WTC11 (cell line): ENCODE data around the gene ID3. TPM values are rescaled to one million over a fixed set of nuclear protein-coding genes. Genes with fewer than 3 reads are reported as not detected.
A peak's percentile ranks its signal among the peaks of the same experiment; 100 is the strongest.

Source experiments
- ATAC-seq: fragments of 200-7000 bp; cut with Tn5 transposase; 2 replicates; pipeline ENCODE4 v1.10.0; 2021; ENCODE audit warnings: mild to moderate bottlenecking, moderate library complexity
- CTCF ChIA-PET: fragments of 300-600 bp; sonication (Branson Sonifier 250); formaldehyde crosslinking; loops from one replicate; lab custom pipeline; 2021; ENCODE audit warnings: antibody characterized with exemption; lab: Charles Lee
- POLR2A ChIA-PET: fragments of 350-600 bp; sonication (Branson Sonifier 250); formaldehyde crosslinking; loops from one replicate; lab custom pipeline; 2021; ENCODE audit warnings: antibody characterized with exemption; lab: Charles Lee
- DNase-seq: peaks from one replicate; pipeline ENCODE4 v3.0.0; 2021; ENCODE audit warnings: low spot score
- H3K27ac Mint-ChIP-seq: 2 replicates; pipeline ENCODE4 v1.8.0; 2021; ENCODE audit warnings: mixed read lengths
- H3K27me3 Mint-ChIP-seq: 2 replicates; pipeline ENCODE4 v1.8.0; 2021; ENCODE audit warnings: low read depth, mild to moderate bottlenecking, moderate library complexity, mixed read lengths
- H3K36me3 Mint-ChIP-seq: 2 replicates; pipeline ENCODE4 v1.8.0; 2021; ENCODE audit warnings: mixed read lengths
- H3K4me1 Mint-ChIP-seq: 2 replicates; pipeline ENCODE4 v1.8.0; 2022; ENCODE audit warnings: mixed read lengths
- H3K4me3 Mint-ChIP-seq: 2 replicates; pipeline ENCODE4 v1.8.0; 2021; ENCODE audit warnings: mild to moderate bottlenecking, moderate library complexity, mixed read lengths
- H3K9me3 Mint-ChIP-seq: 2 replicates; pipeline ENCODE4 v1.8.0; 2021; ENCODE audit warnings: mixed read lengths
- AFF4 ChIP-seq: sonication (generic); formaldehyde crosslinking; IDR thresholded peaks from 2 replicates; pipeline ENCODE4 v1.8.1; 2023; ENCODE audit warnings: mild to moderate bottlenecking, missing genetic modification reagents, borderline replicate concordance
- AR ChIP-seq: fragments of 250-450 bp; sonication (Bioruptor Pico); IDR thresholded peaks from 2 replicates; pipeline ENCODE4 v1.9.0; 2021; ENCODE audit warnings: mild to moderate bottlenecking
- ATF1 ChIP-seq: sonication (generic); formaldehyde crosslinking; IDR thresholded peaks from 2 replicates; pipeline ENCODE4 v1.8.1; 2023; ENCODE audit warnings: mild to moderate bottlenecking, moderate library complexity, missing genetic modification reagents
- EMX1 ChIP-seq: fragments of 250-450 bp; sonication (Bioruptor Pico); IDR thresholded peaks from 2 replicates; pipeline ENCODE4 v1.8.0; 2021; ENCODE audit warnings: mild to moderate bottlenecking
- ERG ChIP-seq: fragments of 250-450 bp; sonication (Bioruptor Pico); IDR thresholded peaks from 2 replicates; pipeline ENCODE4 v1.8.0; 2021; ENCODE audit warnings: mild to moderate bottlenecking
- ESRRA ChIP-seq: sonication (generic); formaldehyde crosslinking; IDR thresholded peaks from 2 replicates; pipeline ENCODE4 v1.8.1; 2022; ENCODE audit warnings: mild to moderate bottlenecking, missing genetic modification reagents, borderline replicate concordance
- IRF1 ChIP-seq: sonication (generic); formaldehyde crosslinking; IDR thresholded peaks from 2 replicates; pipeline ENCODE4 v1.8.0; 2023; ENCODE audit warnings: missing genetic modification reagents
- NFATC4 ChIP-seq: fragments of 250-450 bp; sonication (Bioruptor Pico); IDR thresholded peaks from 2 replicates; pipeline ENCODE4 v1.9.0; 2021; ENCODE audit warnings: mild to moderate bottlenecking
- PREB ChIP-seq: sonication (generic); formaldehyde crosslinking; IDR thresholded peaks from 2 replicates; pipeline ENCODE4 v1.8.1; 2022; ENCODE audit warnings: mild to moderate bottlenecking, missing genetic modification reagents, moderate library complexity, borderline replicate concordance
- PRRX2 ChIP-seq: fragments of 250-450 bp; sonication (Bioruptor Pico); IDR thresholded peaks from 2 replicates; pipeline ENCODE4 v1.8.0; 2021; ENCODE audit warnings: mild to moderate bottlenecking
- SP1 ChIP-seq: sonication (generic); formaldehyde crosslinking; conservative IDR thresholded peaks from 2 replicates; pipeline ENCODE4 v1.8.1; 2022; ENCODE audit warnings: missing genetic modification reagents
- TP53 ChIP-seq: sonication (generic); formaldehyde crosslinking; IDR thresholded peaks from 2 replicates; pipeline ENCODE4 v1.8.1; 2023; ENCODE audit warnings: mild to moderate bottlenecking, missing genetic modification reagents
- ZNF121 ChIP-seq: sonication (generic); formaldehyde crosslinking; IDR thresholded peaks from 2 replicates; pipeline ENCODE4 v1.8.0; 2023; ENCODE audit warnings: missing genetic modification reagents
- ZNF232 ChIP-seq: sonication (generic); formaldehyde crosslinking; IDR thresholded peaks from 2 replicates; pipeline ENCODE4 v1.8.0; 2022; ENCODE audit warnings: mild to moderate bottlenecking, missing genetic modification reagents
- ZNF416 ChIP-seq: fragments of 250-450 bp; sonication (Bioruptor Pico); IDR thresholded peaks from 2 replicates; pipeline ENCODE4 v1.9.0; 2021; ENCODE audit warnings: mild to moderate bottlenecking, inconsistent platforms
- ZNF425 ChIP-seq: fragments of 250-450 bp; sonication (Bioruptor Pico); conservative IDR thresholded peaks from 2 replicates; pipeline ENCODE4 v1.9.0; 2021; ENCODE audit warnings: mild to moderate bottlenecking
- ZNF532 ChIP-seq: fragments of 250-450 bp; sonication (Bioruptor Pico); IDR thresholded peaks from 2 replicates; pipeline ENCODE4 v1.9.0; 2021; ENCODE audit warnings: mild to moderate bottlenecking, borderline replicate concordance
- ZNF671 ChIP-seq: fragments of 250-450 bp; sonication (Bioruptor Pico); IDR thresholded peaks from 2 replicates; pipeline ENCODE4 v1.8.0; 2021; ENCODE audit warnings: mild to moderate bottlenecking
- total RNA-seq: library from RNA; stranded (reverse); gene quantifications from 3 replicates; pipeline ENCODE4 v1.2.3, GENCODE V29; 2021

Gene ID3
- total RNA-seq, 1 experiment from 2014 or later, result 168 TPM

GRCh38 chr1:23556635-23557470 lies 2.4 kb downstream of the ID3 start:
- peaks cover 72% of the 10 kb centered on the region for H3K4me1 Mint-ChIP-seq
- no peaks in the 10 kb centered on the region for H3K9me3 Mint-ChIP-seq
- H3K4me3 Mint-ChIP-seq, result peak overlapping the region; percentile 94
- POLR2A ChIA-PET, result interaction anchor here (0.8 to 7.7 kb wide), 14 partner anchors 8 to 81 kb away, joined by 3 to 100 read pairs (median 8); no protein-coding TSS in a partner anchor
- H3K36me3 Mint-ChIP-seq, result peaks cover 19% of the 10 kb centered on the region
- DNase-seq, result no peak
- H3K27me3 Mint-ChIP-seq, result no peaks in the 10 kb centered on the region; the same call in 1 of the 2 replicates
- H3K27ac Mint-ChIP-seq, result peak overlapping the region; percentile 98
- no peak for ATAC-seq
- CTCF ChIA-PET, result interaction anchor here (0.9 to 13.3 kb wide), 10 partner anchors 8 to 153 kb away, joined by 3 to 341 read pairs (median 14); no protein-coding TSS in a partner anchor
- TF ChIP-seq SP1 (peak; percentile 20; the same call in 1 of the 2 replicates), NFATC4 (CRISPR knock-in tag) (peak; percentile 92), ZNF121 (CRISPR knock-in tag) (peak; percentile 97), AR (CRISPR knock-in tag) (peak; percentile 94), ESRRA (CRISPR knock-in tag) (no peak), ZNF532 (peak; percentile 15; the same call in 1 of the 2 replicates), ZNF416 (CRISPR knock-in tag) (peak; percentile 58; the same call in 1 of the 2 replicates), TP53 (CRISPR knock-in tag) (no peak), ZNF425 (CRISPR knock-in tag) (peak; percentile 62), PRRX2 (peak; percentile 38), ATF1 (no peak), ZNF671 (peak; percentile 80), ERG (CRISPR knock-in tag) (peak; percentile 76), IRF1 (CRISPR knock-in tag) (no peak), PREB (CRISPR knock-in tag) (no peak), EMX1 (CRISPR knock-in tag) (peak; percentile 95), ZNF232 (CRISPR knock-in tag) (0 out of 2 replicates have a peak, but pooled peaks have one; percentile 3), AFF4 (CRISPR knock-in tag) (0 out of 2 replicates have a peak, but pooled peaks have one; percentile 16)
